HG03439 (cell line): ENCODE measurements around the gene ERV3-1.
A peak's percentile ranks its signal among the peaks of the same experiment; 100 is the strongest.
"Not testable (repeated sequence)": the region's sequence is repeated elsewhere in the genome, so short reads cannot be mapped to it uniquely, and the experiment has no call there.

Experiments used
- ATAC-seq: cut with Tn5 transposase; IDR thresholded peaks from one replicate; pipeline ENCODE4 v1.9.1; 2021; ENCODE audit warnings: mild to moderate bottlenecking, moderate library complexity; ENCODE audit not compliant: unreplicated experiment

ERV3-1 gene, protein sequence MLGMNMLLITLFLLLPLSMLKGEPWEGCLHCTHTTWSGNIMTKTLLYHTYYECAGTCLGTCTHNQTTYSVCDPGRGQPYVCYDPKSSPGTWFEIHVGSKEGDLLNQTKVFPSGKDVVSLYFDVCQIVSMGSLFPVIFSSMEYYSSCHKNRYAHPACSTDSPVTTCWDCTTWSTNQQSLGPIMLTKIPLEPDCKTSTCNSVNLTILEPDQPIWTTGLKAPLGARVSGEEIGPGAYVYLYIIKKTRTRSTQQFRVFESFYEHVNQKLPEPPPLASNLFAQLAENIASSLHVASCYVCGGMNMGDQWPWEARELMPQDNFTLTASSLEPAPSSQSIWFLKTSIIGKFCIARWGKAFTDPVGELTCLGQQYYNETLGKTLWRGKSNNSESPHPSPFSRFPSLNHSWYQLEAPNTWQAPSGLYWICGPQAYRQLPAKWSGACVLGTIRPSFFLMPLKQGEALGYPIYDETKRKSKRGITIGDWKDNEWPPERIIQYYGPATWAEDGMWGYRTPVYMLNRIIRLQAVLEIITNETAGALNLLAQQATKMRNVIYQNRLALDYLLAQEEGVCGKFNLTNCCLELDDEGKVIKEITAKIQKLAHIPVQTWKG

DNA sequence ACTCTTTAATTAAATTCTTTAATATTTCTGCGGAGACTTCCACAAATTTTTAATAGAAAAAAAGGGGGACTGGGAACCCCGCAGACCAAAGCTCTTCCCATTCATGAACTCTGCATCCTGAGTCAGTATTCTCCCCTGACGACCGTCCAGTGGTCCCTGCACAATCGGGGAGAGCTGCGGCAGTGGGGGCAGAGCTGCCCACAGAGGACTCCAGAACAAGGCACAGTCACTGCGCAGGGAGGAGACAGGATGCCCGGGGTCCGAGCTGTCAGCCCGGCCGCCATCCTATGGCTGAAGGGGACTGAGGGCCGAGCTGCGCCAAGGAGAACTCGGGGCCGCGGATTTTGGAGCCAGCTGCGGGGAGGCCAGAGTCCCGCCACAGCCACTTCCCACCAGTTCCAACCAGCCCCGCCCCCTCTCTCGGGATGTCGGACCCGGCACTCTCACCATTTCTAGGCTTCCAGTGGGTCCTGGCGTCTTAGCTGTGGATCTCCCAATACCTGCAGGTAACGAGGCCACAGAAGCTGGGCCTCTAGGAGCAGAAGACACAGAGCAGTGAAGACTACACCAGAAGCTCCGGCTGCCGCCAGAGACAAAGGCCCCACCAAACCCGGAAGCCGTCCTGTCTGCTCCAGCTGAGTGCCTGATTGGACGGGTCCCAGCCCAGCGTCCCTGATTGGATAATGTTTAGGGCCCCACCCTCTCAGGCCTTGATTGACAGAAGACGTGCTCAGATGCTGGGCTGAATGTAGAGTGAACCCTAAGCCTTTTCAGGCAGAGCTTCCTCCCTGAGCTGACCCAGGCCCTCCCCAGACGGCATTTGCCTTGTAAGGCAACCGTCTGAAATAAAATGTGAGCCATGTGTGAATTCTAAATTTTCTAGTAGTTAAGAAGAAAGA, at the start of gene ERV3-1:
Gene ERV3-1 (minus strand): TSS at position 594 of the 899 bp plus-strand sequence. CDS start 13,661 bp downstream, outside the sequence.
- ATAC-seq, result peak; percentile 100

DNA sequence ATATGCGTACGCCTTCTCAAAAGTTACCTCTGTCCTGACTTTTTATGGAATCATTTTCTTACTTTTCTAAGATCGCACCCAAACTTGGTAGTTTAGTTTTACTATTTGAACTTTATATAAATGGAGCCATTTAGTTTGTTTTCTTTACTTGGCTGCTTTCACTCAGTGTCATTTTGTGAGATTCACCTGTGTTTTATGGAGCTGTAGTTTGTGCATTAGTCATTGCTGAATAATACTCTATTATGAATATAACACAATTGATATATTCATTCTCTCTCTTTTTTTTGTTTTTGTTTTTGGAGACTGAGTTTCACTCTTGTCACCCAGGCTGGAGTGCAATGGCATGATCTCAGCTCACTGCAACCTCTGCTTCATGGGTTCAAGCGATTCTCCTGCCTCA, 49.3 kb upstream of the ERV3-1 start:
- ATAC-seq, result not testable (repeated sequence)

DNA sequence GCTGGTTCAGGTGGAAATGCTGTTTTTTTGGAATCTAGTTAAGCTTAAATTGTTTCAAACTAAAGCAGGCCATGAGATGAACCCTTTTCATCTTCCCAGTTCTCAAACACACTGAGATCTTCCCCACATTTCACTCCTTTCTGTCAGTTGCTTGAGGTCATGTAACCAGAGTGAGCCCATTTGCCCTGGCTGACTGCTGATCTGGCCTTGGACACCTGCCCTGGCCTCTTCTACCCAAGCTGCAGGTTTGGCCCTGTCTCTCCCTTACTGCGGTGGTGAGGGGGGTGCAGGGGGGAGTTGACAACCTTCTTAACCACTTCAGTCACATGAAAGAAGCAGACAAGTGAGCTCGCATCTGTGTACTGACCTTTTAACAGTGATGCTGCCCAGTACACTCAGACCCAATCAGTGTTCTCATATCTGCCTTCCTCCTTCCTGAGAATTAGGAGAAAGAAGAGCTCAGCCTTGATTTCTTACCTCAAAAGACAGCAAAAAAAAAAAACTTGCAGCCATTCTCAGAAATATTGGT, 48.0 kb upstream of the ERV3-1 start:
- ATAC-seq, result not testable (repeated sequence)

DNA sequence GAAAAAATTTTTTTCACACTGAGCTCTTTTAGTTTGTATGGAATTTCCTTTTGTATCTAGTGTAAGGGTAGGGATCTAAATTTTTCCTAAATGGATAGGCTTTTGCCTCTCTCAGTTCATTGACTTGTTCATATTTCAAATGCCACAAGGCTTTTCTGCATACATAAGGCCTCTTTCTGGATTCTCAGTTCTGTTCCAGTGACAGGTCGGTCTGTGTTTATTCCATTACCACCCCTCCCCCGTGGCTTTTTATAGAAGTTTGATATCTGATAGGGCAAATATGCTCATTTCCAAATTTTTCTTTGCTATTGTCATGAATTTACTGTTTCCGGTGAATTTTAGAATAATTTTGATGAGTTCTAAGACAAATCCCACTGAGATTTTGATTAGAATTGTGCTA, 45.2 kb upstream of the ERV3-1 start:
- not testable (repeated sequence) for ATAC-seq

DNA sequence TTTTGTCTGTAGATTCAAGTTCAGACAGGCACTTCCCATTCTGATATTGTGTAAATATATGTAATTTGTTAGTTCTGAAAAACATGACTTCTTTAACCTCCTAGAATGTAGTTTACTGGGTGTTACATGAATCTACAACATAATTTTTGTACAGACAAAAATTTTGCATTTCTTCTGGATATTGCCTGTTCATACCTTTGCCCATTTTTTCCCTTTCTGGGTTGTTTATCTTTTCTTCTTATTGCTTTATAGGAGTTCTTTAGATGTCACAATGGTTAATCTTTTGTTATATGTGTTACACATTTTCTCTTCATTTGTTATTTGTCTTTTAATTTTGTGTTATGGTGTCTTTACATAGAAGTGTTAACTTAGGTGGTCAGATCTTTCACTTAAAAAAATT, 44.7 kb upstream of the ERV3-1 start:
- not testable (repeated sequence) for ATAC-seq

DNA sequence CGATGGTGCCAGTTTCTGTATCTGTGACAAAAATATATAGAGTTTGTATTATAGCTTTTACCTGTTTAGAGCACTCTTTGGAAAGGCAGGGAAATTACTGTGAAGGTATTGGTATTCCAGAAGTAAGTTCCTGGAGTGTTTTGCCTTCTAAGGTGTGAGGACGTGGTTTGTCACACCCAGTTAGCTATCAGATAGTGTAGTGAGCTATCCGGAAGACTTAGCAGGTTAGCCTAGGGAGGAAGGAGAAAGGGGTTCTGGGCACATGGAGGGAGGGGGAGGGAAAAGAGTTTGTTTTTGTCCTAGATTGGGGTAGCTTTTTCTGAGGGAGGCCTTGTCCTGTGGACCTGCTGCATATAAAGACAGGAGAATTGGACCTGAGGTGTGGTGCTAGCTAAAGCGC, 39.8 kb upstream of the ERV3-1 start:
- ATAC-seq, result not testable (repeated sequence)

DNA sequence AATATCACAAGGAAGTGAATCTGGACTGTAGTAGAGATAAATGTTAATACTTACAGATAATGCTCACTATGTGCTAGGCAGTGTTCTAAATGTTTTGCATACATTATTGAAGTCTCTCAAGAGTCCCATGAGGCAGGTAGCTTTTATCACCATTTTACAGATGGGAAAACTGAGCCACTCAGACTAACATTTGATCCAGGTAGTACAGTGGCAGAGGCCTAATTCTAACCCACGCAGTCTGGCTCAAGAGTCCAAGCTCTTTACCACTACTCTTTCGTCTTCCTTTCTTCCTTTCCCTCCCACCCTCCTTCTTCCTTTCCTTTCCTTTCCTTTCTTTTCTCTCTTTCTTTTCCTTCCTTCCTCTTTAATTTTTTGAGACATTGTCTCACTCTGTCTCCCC, 39.1 kb upstream of the ERV3-1 start:
- not testable (repeated sequence) for ATAC-seq

DNA sequence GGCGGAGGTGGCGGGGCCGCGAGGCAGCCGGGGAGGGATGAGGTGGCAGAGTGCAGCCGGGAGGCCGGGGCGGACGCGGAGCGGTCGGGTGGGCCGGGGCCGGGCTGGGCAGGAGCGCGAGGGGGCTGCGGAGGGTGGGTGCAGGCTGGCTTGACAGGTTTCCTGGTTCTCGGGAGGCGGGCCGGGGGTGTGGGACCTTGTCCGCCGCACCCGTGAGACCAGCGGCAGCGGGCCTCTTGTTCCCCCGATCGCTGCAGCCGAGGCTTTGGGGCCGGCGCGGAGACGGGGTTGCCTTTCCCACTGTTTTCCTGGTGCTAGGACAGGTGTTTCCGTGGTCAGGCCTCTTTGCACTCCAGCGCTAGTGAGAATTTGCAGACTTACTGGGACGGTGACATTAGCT, 32.3 kb upstream of the ERV3-1 start:
- peak; percentile 15 for ATAC-seq

DNA sequence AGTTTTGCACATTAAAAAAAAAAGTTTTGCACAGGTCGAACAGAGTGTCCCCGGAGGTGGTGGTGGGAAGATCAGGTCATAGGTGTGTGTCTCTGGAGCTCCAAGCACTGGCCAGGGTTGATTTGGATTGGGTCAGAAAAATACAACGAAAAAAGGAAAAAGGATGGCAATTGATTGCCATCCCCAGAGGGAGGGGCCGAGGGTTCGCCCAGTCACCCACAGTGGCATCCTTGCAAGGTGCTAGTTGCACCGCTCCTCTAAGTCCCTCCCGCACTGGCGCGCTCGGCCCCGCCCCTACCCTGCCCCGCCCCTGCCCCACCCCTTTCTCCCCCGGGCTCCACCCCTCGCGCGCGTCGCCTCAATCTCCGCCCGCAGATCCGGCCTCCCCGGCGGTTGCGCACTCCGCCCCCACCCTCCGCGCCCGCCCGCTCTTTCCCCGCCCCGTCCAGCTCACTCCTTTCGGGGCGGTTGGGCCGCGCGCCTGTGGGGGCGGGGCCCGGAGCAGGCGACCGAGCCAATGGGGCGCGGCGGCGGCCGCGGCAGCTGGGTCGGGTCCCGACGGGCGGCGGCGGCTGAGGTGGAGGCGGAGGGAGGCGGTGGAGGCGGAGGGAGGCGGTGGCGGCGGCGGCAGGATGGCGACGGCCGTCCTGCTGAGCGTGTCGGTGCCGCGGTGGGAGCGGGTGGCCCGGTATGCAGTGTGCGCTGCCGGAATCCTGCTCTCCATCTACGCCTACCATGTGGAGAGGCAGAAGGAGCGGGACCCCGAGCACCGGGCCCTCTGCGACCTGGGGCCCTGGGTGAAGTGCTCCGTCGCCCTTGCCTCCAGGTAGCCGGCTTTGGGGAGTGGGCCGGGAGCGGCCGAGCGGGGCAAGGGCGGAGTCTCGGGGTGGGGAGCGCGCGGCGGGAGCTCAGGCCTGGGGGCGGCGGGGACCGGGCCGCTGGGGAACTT, 31.5 kb upstream of the ERV3-1 start:
- peak; percentile 95 for ATAC-seq

DNA sequence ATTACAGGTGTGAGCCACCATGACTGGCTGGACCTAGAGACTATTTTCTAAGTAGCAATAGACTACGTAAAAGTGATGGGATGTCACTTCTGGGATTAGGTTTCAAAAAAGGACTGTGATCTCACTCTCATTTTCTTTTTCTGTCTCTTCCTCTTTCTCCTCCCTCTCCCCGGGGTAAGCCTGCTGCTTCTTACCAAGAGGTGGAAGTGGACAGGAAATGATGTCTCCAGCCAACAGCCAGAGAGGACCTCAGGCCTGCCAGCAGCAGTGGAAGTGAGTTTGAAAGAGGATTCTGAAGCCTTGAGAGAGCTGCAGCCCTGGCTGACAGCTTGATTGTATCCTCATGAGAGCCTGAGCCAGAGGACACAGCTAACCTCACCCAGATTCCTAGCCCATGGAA, 30.0 kb upstream of the ERV3-1 start:
- not testable (repeated sequence) for ATAC-seq

DNA sequence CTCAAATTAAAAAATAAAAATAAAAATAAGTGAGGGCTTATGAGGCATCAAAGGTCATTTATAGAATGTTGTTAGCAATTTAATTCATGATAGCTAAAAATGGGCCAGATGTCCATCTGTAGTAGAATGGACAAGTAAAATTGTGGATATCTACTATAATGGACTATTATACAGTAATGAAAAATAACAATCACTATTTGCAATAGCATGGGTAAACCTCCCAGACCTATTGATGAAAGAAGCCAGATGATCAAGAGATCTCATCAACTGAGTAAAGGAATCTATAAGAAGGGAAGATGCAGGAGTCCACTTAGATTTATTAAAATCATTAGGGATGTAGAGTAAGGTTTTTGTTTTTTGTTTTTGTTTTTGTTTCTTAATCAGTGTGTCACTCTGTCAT, 29.0 kb upstream of the ERV3-1 start:
- ATAC-seq, result not testable (repeated sequence)

DNA sequence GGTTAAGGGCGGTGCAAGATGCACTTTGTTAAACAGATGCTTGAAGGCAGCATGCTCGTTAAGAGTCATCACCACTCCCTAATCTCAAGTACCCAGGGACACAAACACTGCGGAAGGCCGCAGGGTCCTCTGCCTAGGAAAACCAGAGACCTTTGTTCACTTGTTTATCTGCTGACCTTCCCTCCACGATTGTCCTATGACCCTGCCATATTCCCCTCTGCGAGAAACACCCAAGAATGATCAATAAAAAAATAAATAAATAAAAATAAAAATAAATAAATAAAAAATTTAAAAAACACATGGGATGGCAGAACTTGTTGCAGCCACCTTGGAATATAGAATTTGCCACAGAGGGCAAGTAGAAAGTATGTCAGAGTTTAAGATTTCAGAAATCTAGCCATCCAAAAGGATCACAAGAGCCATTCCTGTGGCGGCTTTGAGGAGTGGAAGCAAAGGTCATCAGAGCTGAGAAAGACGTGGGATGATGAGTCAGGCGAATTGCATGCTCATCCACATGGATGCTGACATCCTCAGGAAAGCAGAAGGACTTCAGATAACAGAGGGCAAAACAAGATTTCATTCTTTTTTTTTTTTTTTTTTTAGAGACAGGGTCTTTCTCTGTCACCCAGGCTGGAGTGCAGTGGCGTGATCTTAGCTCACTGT, 27.8 kb upstream of the ERV3-1 start:
- ATAC-seq, result not testable (repeated sequence)

DNA sequence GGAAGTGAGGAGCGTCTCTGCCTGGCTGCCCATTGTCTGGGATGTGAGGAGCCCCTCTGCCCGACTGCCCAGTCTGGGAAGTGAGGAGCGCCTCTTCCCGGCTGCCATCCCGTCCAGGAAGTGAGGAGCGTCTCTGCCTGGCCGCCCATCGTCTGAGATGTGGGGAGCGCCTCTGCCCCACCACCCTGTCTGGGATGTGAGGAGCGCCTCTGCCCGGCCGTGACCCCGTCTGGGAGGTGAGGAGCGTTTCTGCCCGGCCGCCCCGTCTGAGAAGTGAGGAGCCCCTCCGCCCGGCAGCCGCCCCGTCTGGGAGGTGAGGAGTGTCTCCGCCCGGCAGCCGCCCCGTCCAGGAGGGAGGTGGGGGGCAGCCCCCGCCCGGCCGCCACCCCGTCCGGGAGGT, 26.9 kb upstream of the ERV3-1 start:
- not testable (repeated sequence) for ATAC-seq

DNA sequence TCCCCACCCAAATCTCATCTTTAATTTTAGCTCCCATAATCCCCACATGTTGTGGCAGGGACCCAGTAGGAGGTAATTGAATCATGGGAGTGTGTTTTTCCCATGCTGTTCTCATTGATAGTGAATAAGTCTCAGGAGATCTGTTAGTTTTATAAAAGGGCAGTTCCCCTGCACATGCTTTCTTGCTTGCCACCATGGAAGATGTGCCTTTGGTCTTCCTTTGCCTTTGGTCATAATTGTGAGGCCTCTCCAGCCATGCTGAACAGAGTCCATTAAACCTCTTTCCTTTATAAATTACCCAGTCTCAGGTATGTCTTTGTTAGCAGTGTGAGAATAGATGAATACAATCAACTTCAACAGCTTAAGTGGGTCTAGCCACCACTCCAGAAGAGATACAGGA, 18.5 kb upstream of the ERV3-1 start:
- not testable (repeated sequence) for ATAC-seq

DNA sequence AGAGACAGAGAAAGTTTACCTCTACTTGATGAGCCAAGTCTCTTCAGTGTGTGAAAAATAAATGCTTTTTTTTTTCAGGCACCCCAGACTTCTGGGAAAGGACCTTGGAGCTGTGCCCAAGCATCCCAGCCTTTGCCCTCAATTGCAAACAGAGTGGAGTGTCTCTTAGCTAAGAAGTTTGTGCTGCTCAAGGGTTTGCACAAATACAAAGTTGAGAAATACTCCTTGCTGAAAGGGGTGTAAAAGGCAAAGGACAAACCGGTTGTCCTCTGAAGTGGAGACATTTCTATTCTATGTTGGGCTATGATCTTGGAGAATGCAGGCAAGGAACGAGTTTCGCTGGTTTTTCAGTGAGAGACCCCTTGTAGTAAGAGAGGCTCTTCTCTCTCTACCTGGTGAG, 14.5 kb upstream of the ERV3-1 start:
- ATAC-seq, result not testable (repeated sequence)

DNA sequence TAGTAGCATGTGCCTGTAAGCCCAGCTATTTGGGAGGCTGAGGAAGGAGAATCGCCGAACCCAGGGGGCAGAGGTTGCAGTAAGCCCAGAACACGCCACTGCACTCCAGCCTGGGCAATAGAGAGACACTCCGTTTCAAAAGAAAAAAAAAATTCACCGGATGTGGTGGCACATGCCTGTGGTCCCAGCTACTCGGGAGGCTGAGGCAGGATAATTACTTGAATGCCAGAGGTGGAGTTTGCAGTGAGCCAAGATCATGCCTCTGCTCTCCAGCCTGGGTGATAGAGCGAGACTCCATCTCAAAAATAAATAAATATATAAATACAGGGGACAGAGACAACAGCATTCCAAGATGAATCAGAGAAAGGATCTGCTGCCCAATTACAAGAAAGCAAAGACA, 3.4 kb upstream of the ERV3-1 start:
- not testable (repeated sequence) for ATAC-seq

DNA sequence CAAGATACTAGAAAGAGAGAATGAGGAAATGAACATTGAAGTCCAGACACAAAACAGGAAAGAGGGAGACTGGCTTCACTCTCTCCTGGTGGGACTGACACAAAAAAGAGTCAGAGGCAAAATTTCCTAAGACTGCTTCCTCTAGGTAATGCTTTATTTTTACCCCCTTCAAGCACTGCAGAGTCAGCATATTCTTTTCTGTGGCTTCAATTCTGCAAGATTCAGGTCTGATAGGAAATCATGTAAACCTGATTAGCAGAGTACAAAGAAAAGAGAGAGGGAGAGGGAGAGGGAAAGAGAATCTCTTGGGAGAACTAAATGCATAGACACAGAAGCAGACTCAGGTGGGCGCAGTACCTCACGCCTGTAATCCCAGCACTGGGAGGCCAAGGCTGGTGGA, 2.9 kb upstream of the ERV3-1 start:
- ATAC-seq, result not testable (repeated sequence)

DNA sequence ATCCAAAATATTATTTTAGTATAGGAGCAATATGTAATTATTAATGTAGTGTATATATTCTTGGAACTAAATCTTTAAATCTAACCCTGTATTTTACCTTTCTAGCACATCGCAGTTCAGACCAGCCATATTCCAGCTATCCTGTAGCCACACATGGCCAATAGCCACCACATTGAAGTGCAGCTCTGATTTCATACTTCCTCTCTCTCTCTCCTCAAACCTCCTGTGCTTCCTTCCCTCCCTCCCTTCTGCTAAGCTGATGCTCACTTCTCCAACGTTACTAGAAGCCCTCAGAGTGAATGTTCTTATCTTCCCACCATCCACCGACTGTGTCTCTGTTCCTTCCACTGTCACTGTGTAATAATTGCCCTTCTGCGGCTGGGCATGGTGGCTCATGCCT, 549 bp upstream of the ERV3-1 start:
- ATAC-seq, result not testable (repeated sequence)

DNA sequence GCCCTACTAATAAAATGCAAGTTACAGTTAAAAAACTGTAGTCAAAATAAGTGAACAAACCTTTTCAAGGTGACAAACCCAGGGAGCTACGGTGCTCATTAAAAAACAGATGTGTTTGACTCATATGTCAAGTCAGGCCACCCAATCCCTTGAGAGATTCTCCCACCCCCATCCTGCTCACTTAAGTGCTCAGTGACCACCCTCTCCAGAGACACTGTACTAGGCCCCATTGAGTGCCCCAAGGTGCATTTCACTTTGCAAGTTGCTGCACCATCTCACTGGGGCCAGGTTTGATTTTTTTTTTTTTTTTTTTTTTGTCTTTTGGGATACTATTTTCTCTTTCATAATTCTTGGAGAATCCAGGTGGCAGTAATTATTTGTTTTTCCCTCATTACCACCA, 1.9 kb downstream of the ERV3-1 start:
- ATAC-seq, result no peak
